HG03175 (cell line): ENCODE results near the gene MYADM.
"Not testable (repeated sequence)": the region's sequence is repeated elsewhere in the genome, so short reads cannot be mapped to it uniquely, and the experiment has no call there.

Experiments used
- ATAC-seq: cut with Tn5 transposase; IDR thresholded peaks from one replicate; pipeline ENCODE4 v1.9.1; 2021; ENCODE audit warnings: mild to moderate bottlenecking, moderate library complexity; ENCODE audit not compliant: unreplicated experiment

Gene MYADM, protein sequence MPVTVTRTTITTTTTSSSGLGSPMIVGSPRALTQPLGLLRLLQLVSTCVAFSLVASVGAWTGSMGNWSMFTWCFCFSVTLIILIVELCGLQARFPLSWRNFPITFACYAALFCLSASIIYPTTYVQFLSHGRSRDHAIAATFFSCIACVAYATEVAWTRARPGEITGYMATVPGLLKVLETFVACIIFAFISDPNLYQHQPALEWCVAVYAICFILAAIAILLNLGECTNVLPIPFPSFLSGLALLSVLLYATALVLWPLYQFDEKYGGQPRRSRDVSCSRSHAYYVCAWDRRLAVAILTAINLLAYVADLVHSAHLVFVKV

DNA sequence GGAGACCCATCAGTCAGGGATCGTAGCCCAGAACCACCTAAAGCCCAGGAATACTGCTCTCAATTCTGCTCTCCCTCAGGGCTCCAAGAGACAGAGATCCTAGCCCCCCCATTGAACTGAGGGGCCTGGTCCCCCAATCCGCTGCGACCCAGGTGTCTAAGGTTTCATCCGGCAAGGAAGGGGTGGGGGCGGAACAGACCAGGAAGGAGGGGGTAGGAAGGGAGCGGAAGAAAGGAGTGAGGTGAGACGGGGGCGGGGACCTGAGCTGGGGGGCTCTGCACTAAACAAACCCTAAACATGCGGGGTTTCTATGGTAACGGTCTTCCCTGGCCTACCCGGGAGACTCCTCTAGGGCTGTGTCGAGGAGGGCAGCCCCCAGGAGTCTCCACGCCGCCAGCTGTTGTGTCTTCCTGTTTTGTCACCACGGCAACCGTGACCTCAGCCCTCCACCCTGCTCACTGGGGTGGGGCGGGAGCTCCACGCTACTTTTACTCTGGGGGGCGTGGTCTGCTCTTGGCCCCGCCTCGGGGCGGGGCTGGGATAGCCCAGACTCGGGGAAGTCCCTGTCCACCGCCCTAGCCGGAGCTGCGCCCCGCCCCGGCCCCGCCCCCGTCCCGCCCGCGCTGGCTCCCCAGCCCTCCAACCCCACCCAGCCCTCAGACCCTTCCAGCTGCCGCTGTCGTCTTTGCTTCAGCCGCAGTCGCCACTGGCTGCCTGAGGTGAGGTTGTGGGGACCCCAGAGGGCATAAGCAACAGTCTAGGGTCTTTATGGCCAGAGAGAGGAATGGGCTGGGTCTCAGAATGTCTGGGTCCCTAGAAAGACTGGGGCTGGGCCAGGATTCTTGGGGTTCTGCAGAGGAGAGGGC lies at the start of gene MYADM:
Gene MYADM (plus strand): TSS at position 659 of the 866 bp plus-strand sequence. CDS start 5,647 bp downstream, outside the sequence.
- peak; percentile 73 for ATAC-seq

DNA sequence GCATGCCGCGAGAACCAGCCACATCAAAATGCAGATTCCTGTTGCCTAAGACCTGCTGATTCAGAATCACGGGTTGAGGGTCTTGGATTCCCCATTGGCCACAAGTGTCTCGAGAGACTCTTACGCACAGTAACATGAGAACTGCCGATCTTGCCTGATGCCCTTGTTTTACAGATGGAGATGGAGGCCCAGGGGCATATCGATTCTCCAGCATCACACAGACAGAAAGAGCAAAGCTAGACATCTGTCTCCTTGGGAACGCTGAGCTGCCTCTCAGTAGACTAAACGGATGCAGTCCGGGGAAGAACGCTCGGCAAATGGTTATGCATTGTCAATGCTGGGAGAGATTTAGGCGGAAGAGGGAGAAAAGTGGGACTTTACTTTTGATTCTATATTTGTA lies 48.9 kb upstream of the MYADM start:
- no peak for ATAC-seq

DNA sequence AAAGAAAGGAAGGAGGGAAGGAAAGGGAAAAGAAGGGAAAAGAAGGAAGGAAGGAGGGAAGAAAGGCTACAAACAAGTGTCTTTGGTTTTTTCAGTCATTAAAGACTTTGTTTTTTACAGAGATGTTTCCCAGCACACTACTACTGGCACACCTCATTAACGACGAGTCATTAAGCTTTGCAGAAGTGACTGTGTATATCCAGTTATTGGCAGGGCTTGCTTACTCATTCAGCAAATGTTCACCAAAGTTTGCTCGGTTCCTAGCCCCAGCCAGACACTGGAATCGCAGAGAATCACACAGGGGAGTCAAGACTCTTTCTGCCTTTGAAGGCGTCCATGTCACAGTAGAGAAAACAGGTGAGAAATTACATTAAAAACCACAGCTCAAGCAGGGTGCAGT lies 47.8 kb upstream of the MYADM start:
- ATAC-seq, result no peak

- ATAC-seq, result no peak
Measured at GRCh38 chr19:53823380-53824120, 44.1 kb upstream of the MYADM start.

DNA sequence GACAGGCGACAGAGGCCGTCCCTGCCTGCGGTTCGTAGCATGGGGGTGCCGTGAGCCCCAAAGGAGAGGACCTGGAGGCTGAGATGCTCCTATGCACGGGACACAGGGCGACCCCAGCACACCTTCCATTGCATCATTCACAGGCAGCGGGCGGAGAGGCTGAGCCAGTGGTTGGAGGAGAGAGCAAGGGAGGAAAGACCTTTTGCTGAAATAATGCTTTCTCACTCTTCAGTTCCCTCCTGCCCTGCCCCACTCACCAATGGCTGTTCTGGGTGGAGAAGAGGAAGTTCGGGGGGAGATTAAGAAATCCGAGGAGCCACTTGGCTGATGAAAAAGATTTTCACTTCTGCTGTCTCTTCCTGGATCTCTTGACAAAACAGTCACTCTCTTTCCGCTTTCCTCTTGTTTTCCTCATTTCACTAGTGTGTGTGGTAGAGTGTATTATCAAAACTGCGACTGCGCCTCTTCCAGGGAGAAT lies 43.5 kb upstream of the MYADM start, which contains the start of gene NLRP12:
Gene NLRP12 (minus strand): TSS at position 181 of the 478 bp plus-strand sequence. CDS start 140 bp downstream, at position 41.
- no peak for ATAC-seq

- no peak for ATAC-seq
Measured at GRCh38 chr19:53826876-53827275, 40.8 kb upstream of the MYADM start.

GRCh38 chr19:53828531-53828930 lies 39.2 kb upstream of the MYADM start:
- no peak for ATAC-seq

GRCh38 chr19:53832861-53833260 lies 34.8 kb upstream of the MYADM start:
- not testable (repeated sequence) for ATAC-seq

GRCh38 chr19:53838446-53838845 lies 29.2 kb upstream of the MYADM start:
- not testable (repeated sequence) for ATAC-seq

GRCh38 chr19:53840241-53840640 lies 27.4 kb upstream of the MYADM start:
- not testable (repeated sequence) for ATAC-seq

GRCh38 chr19:53840914-53841313 lies 26.8 kb upstream of the MYADM start:
- not testable (repeated sequence) for ATAC-seq

DNA sequence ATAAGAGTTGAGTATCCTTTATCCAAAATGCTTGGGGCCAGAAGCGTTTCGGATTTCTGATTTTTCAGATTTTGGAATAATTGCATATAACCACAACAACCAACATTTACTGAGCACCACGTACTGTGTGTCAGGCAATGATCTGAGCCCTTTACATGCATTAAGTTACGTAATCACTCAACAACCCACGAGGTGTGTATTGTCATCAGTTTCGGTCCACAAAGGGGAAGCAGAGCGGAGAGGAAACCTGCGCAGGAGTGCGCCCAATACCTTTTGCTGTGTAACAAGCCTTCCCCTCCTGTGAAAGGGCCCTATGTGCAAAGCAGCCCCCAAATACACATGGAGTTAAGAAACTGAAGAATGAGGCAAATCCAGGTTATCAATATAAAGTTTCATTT lies 22.8 kb upstream of the MYADM start:
- ATAC-seq, result no peak

GRCh38 chr19:53847555-53847954 lies 20.1 kb upstream of the MYADM start:
- ATAC-seq, result no peak

DNA sequence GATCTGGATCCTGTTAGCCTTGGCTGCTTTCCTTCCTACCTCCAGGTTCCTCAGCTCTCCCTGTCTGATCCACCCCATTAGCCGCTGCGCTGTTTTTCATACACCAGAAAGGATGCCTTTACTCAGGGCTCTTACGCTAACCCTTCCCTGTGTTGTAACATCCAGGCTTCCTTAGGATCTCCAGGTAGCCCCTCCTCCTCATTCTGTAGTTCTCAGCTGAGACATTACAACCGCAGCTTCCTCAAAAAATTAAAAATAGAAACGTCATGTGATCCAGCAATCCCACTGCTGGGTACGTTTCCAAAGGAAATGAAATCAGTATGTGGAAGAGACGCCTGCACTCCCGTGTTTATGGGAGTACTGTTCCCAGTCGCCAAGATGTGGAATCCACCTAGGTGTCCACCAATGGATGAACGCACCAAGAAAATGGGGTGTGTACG lies 18.4 kb upstream of the MYADM start:
- ATAC-seq, result no peak

DNA sequence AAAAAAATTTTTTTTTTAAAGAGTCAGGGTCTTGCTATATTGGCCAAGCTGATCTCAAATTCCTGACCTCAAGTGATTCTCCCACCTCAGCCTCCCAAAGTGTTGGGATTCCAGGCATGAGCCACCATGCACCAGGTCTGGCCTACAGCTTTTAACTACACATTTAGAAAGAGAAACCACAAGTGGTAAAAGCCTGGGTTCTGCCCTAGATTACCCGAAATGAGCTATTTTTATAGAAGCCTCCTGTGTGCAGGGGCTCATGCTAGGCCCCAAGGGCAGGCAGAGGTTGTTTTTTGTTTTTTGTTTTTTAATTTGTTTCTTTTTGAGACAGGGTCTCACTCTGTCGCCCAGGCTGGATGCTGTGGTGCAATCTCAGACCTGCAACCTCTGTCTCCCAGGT lies 14.0 kb upstream of the MYADM start:
- ATAC-seq, result no peak

GRCh38 chr19:53864308-53864836 lies 3.3 kb upstream of the MYADM start:
- no peak for ATAC-seq

DNA sequence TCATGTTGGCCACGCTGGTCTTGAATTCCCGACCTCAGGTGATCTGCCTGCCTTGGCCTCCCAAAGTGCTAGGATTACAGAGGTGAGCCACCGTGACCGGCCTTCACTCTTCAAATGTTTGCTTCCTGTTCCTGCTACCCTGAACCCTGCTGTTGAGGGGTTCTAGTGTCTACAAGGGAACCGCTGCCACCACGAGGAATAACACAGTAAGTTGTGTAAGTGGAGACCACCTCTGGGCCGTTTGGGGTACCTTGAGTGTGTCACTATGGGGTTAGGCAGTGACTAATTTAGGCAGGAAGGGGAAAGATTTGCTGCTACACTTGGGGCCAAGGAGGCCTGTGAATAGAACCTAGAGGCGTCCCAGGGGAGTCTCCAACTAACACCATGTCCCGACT lies 2.2 kb upstream of the MYADM start:
- ATAC-seq, result no peak

- peak; percentile 23 for ATAC-seq
Measured at GRCh38 chr19:53865918-53866864, 1.5 kb upstream of the MYADM start.

- no peak for ATAC-seq
Measured at GRCh38 chr19:53866865-53867224, 838 bp upstream of the MYADM start.
